GM20000 (cell line): ENCODE measurements around the gene SNED1.

Experiments used
- DNase-seq: peaks from one replicate; pipeline ENCODE4 v3.0.0; 2012; ENCODE audit warnings: low spot score
- CTCF ChIP-seq: IDR thresholded peaks from 2 replicates; pipeline ENCODE4 v1.5.1; 2012; ENCODE audit warnings: mild to moderate bottlenecking, control low read depth; ENCODE audit errors: extremely low read depth, missing control alignments

The SNED1 gene

GRCh38 chr2:241047253-241048010 lies 49.0 kb downstream of the SNED1 start:
- no peak for TF ChIP-seq CTCF
- DNase-seq, result peak; percentile 4

GRCh38 chr2:241048149-241048948 lies 49.9 kb downstream of the SNED1 start:
- no peak for DNase-seq
- no peak for TF ChIP-seq CTCF

GRCh38 chr2:241048949-241049343 lies 50.5 kb downstream of the SNED1 start:
- TF ChIP-seq CTCF, result no peak
- no peak for DNase-seq

- no peak for DNase-seq
- TF ChIP-seq CTCF, result no peak
These were observed 51.6 kb downstream of the SNED1 start for GRCh38 chr2:241049739-241050623.

GRCh38 chr2:241050624-241051577 lies 52.5 kb downstream of the SNED1 start:
- TF ChIP-seq CTCF, result no peak
- DNase-seq, result peak; percentile 48

GRCh38 chr2:241051578-241052487 lies 53.4 kb downstream of the SNED1 start:
- no peak for TF ChIP-seq CTCF
- DNase-seq, result no peak
